GM18909 (cell line): ENCODE data around the gene IGF1.

ENCODE experiments used
- ATAC-seq: cut with Tn5 transposase; IDR thresholded peaks from one replicate; pipeline ENCODE4 v1.9.1; 2021; ENCODE audit warnings: mild to moderate bottlenecking; ENCODE audit not compliant: unreplicated experiment, poor library complexity

IGF1 gene

GRCh38 chr12:102433304-102433703 is 47.1 kb downstream of the IGF1 start:
- no peak for ATAC-seq

GRCh38 chr12:102430661-102431060 is 49.7 kb downstream of the IGF1 start:
- no peak for ATAC-seq

- ATAC-seq = no peak
Measured at GRCh38 chr12:102429211-102430154, 50.9 kb downstream of the IGF1 start.

GRCh38 chr12:102427543-102427941 is 52.8 kb downstream of the IGF1 start:
- no peak for ATAC-seq

- ATAC-seq = no peak
Measured at GRCh38 chr12:102426599-102427542, 53.5 kb downstream of the IGF1 start.

- no peak for ATAC-seq
Measured at GRCh38 chr12:102425109-102426039, 55.0 kb downstream of the IGF1 start.

GRCh38 chr12:102423462-102423861 is 56.9 kb downstream of the IGF1 start:
- ATAC-seq = no peak

- ATAC-seq = no peak
Measured at GRCh38 chr12:102421802-102422583, 58.4 kb downstream of the IGF1 start.

GRCh38 chr12:102419094-102419764 is 61.1 kb downstream of the IGF1 start:
- no peak for ATAC-seq

- no peak for ATAC-seq
Measured at GRCh38 chr12:102417055-102417454, 63.3 kb downstream of the IGF1 start.

GRCh38 chr12:102415515-102415914 is 64.8 kb downstream of the IGF1 start:
- no peak for ATAC-seq

GRCh38 chr12:102413396-102413795 is 67.0 kb downstream of the IGF1 start:
- no peak for ATAC-seq

- ATAC-seq = no peak
Measured at GRCh38 chr12:102410511-102410910, 69.9 kb downstream of the IGF1 start.

- no peak for ATAC-seq
Measured at GRCh38 chr12:102408487-102409297, 71.7 kb downstream of the IGF1 start.

- no peak for ATAC-seq
Measured at GRCh38 chr12:102407776-102408486, 72.4 kb downstream of the IGF1 start.

- ATAC-seq = peak; percentile 83
Measured at GRCh38 chr12:102406033-102406584, 74.3 kb downstream of the IGF1 start.

GRCh38 chr12:102401087-102401486 is 79.3 kb downstream of the IGF1 start:
- no peak for ATAC-seq
